Subcutaneous preadipocyte (primary cell): ENCODE results near the gene TOB2. TPM values are rescaled to one million over a fixed set of nuclear protein-coding genes. Genes with fewer than 3 reads are reported as not detected.

Experiments
- total RNA-seq: library from RNA; depleted of rRNA; stranded (reverse); fragments of >200 nt; gene quantifications from 2 replicates; pipeline ENCODE4 v1.2.3, GENCODE V29; 2012

TOB2 gene
- 28.7 and 35.8 TPM in 2 replicates for total RNA-seq

GRCh38 chr22:41446639-41447434 lies at the start of gene TOB2:
TOB2 (minus strand) TSS chr22:41446801; CDS start chr22:41437345, 9,456 bp downstream.

GRCh38 chr22:41468381-41469217 lies 22.0 kb upstream of the TOB2 start, which contains the start of the genes ACO2 and PHF5A:
ACO2 (plus strand) TSS chr22:41469117; CDS start chr22:41469147, 30 bp downstream.
PHF5A (minus strand) TSS chr22:41468692; CDS start chr22:41468653, 39 bp downstream.

Other genes with a start within 250 kb of the TOB2 start
- 19.1 and 22.1 TPM in 2 replicates for gene L3MBTL2, start 241.5 kb downstream of the TOB2 start, total RNA-seq
- 0.37 and 0.59 TPM in 2 replicates for gene CHADL, start 205.9 kb downstream of the TOB2 start, total RNA-seq
- gene RANGAP1, start 160.6 kb downstream of the TOB2 start, total RNA-seq: 53.6 and 93.2 TPM in 2 replicates
- 27.2 and 37.7 TPM in 2 replicates for gene ZC3H7B, start 145.3 kb downstream of the TOB2 start, total RNA-seq
- gene TEF, start 64.9 kb downstream of the TOB2 start, total RNA-seq: 3.7 and 4.4 TPM in 2 replicates
- gene PHF5A, start 21.9 kb upstream of the TOB2 start, total RNA-seq: 43.0 and 45.9 TPM in 2 replicates
- gene ACO2, start 22.3 kb upstream of the TOB2 start, total RNA-seq: 69.4 and 82.9 TPM in 2 replicates
- 22.4 and 24.2 TPM in 2 replicates for gene POLR3H, start 97.7 kb upstream of the TOB2 start, total RNA-seq
- gene CSDC2, start 114.2 kb upstream of the TOB2 start, total RNA-seq: 0.20 TPM in 1 of 2 replicates, not detected in the other
- gene PMM1, start 143.0 kb upstream of the TOB2 start, total RNA-seq: 15.8 and 22.0 TPM in 2 replicates
- gene DESI1, start 174.2 kb upstream of the TOB2 start, total RNA-seq: 24.3 and 29.7 TPM in 2 replicates
- 272 and 337 TPM in 2 replicates for gene XRCC6, start 174.5 kb upstream of the TOB2 start, total RNA-seq
- 94.8 and 105 TPM in 2 replicates for gene SNU13, start 242.1 kb upstream of the TOB2 start, total RNA-seq